HG02870 (cell line): ENCODE results near the gene ZBTB11.
A peak's percentile ranks its signal among the peaks of the same experiment; 100 is the strongest.
"Not testable (repeated sequence)": the region's sequence is repeated elsewhere in the genome, so short reads cannot be mapped to it uniquely, and the experiment has no call there.

Source experiments
- ATAC-seq: cut with Tn5 transposase; IDR thresholded peaks from one replicate; pipeline ENCODE4 v1.9.1; 2021; ENCODE audit warnings: mild to moderate bottlenecking, moderate library complexity; ENCODE audit not compliant: unreplicated experiment

Gene ZBTB11, protein sequence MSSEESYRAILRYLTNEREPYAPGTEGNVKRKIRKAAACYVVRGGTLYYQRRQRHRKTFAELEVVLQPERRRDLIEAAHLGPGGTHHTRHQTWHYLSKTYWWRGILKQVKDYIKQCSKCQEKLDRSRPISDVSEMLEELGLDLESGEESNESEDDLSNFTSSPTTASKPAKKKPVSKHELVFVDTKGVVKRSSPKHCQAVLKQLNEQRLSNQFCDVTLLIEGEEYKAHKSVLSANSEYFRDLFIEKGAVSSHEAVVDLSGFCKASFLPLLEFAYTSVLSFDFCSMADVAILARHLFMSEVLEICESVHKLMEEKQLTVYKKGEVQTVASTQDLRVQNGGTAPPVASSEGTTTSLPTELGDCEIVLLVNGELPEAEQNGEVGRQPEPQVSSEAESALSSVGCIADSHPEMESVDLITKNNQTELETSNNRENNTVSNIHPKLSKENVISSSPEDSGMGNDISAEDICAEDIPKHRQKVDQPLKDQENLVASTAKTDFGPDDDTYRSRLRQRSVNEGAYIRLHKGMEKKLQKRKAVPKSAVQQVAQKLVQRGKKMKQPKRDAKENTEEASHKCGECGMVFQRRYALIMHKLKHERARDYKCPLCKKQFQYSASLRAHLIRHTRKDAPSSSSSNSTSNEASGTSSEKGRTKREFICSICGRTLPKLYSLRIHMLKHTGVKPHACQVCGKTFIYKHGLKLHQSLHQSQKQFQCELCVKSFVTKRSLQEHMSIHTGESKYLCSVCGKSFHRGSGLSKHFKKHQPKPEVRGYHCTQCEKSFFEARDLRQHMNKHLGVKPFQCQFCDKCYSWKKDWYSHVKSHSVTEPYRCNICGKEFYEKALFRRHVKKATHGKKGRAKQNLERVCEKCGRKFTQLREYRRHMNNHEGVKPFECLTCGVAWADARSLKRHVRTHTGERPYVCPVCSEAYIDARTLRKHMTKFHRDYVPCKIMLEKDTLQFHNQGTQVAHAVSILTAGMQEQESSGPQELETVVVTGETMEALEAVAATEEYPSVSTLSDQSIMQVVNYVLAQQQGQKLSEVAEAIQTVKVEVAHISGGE

GRCh38 chr3:101676765-101677435, at the start of gene ZBTB11:
ZBTB11 (minus strand) TSS chr3:101677132; CDS start chr3:101676914, 218 bp downstream.
- peak; percentile 63 for ATAC-seq

DNA sequence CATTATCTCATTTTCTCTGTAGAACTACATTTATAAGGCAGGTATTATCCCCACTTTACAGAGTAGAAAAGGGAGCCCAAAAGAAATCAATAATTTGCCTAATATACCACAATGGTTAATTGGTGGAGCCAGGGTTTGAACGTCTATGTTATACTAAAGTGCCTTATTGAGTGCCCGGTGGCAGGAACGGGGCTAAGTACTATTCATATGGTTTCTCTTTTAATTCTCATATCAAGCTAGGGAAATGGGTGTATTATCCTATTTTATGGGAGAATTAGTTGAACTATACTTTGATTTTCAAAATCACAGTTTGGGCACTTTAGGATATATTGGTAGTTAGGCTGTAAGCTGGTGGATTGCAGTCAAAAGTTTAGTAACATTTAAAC, 49.0 kb upstream of the ZBTB11 start:
- ATAC-seq, result no peak

GRCh38 chr3:101725194-101725889, 48.4 kb upstream of the ZBTB11 start:
- peak; percentile 4 for ATAC-seq

DNA sequence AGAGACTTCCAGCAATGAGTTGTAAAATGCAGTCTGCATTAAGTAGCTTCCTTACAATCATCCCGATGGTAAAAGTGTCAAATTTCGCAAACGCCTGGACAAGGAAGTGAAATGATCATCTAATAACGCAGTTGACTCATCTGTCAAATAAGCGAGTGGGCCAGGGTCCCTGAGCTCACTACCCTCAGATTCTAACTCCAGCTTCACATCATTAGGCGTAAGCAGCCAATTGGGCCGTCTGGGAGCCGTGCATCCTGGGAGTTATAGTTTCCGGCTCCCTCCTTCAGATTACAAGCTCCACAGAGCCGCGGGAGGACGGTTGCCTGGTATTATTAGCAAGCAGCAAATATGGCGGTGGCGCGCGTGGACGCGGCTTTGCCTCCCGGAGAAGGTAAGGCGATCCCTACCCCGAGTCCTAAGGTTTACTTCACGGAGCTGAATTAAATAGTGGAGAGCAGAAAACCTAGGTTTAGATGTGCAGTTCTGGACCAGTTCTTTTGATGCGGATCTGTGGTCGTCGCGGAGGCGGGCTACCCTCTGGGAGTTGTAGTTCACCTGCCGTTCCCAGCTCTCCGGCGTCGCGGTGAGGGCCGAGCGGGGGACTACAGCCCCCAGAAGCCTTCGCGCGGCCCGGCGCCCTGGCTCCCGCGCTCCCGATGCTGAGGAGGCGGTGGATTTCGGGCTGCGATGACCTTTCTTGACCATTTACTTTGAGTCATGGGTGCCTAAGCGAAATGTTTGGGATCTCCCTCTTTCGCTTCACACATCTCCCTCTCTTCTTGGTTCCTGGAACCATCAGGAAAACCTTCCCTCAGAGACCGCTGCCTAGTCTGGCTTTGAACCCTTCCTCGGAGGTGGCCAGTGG, 47.6 kb upstream of the ZBTB11 start, which contains the start of gene CEP97:
TSS of gene CEP97 (plus strand) at position 286 of the 865 bp plus-strand sequence. CDS start at position 349, 63 bp downstream.
- ATAC-seq, result peak; percentile 83

- ATAC-seq, result peak; percentile 41
These were observed 45.7 kb upstream of the ZBTB11 start for GRCh38 chr3:101722394-101723173.

DNA sequence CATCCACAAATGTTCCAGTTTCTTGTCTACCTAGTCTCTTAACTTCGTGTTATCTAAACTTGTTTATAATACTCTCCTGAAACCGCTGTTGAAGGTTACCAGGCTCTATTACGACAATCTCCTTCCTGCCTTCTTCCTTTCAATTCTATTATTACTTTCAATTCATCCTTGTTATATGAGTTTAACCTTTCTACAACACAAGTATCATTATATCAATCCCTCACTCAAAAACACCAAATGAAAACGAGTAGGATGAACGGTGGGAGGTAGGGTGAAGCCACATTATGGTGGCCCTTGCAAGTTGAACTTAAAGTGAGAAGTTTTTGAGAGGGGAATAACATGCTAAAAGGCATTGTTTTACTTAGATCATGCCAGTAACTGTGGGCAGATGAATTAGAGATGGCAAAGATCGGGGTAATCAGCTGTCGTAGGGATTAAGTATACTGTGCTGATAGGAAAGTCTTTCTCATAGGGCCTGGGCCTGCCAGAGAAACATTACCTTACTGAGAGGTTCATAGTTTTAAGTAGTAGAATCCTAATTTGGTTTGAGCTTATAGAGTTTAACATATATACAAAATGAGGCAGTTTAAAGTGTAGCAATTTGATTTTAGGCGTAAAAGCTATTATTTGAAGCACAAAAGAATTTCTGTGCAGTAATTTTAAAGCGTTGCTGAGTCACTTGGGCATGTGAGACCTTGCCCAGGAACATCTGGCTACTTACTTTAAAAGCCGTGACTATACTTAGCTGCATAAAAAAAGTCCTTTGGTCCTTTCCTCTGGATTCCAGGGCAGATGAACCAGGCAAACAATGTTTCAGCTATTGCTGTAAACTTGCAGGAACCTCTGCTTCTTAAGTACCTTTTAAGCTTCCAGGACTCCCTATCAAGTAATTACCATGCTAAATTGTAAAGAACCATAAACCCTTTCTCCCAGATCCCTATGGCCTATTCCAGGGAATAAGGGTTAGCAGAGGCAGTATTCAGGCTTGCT, 44.2 kb upstream of the ZBTB11 start:
- no peak for ATAC-seq

- no peak for ATAC-seq
These were observed 42.8 kb upstream of the ZBTB11 start for GRCh38 chr3:101719604-101720185.

- no peak for ATAC-seq
These were observed 41.5 kb upstream of the ZBTB11 start for GRCh38 chr3:101718455-101718854.

DNA sequence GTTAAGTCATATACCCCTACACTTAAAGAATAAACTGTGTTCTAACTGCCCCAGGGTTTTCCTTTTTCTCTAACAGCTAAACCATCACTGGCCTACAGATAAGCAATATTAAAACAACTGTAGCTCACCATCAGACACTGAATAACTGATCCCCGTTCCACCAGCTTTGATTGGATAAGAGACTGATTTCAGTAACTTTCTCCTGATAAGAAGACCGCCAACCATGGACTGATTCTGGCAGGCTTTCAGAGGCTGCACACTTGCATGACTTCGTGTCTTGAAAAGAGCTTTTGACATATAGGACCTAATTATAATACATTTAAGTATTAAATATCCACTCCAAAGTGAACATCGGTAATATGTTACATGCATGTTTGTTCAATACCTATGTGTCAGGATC, 32.2 kb upstream of the ZBTB11 start:
- no peak for ATAC-seq

DNA sequence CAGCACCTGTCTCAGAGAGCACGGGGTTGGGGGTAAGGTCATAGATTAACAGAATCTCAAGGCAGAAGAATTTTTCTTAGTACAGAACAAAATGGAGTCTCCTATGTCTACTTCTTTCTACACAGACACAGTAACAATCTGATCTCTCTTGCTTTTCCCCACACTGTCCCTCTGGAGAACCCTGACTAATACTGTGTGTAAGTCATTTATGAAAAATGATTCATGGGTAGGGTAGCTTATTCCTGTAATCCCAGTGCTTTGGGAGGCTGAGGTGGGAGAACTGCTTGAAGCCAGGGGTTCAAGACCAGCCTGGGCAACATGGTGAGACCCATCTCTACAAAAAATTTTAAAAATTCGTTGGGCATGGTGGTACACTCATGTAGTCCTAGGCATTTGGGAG, 27.7 kb upstream of the ZBTB11 start:
- ATAC-seq, result not testable (repeated sequence)

- ATAC-seq, result no peak
These were observed 26.2 kb upstream of the ZBTB11 start for GRCh38 chr3:101703169-101703568.

GRCh38 chr3:101702726-101703125, 25.8 kb upstream of the ZBTB11 start:
- no peak for ATAC-seq

- ATAC-seq, result no peak
These were observed 25.0 kb upstream of the ZBTB11 start for GRCh38 chr3:101701696-101702634.

- no peak for ATAC-seq
These were observed 18.9 kb upstream of the ZBTB11 start for GRCh38 chr3:101695779-101696372.

DNA sequence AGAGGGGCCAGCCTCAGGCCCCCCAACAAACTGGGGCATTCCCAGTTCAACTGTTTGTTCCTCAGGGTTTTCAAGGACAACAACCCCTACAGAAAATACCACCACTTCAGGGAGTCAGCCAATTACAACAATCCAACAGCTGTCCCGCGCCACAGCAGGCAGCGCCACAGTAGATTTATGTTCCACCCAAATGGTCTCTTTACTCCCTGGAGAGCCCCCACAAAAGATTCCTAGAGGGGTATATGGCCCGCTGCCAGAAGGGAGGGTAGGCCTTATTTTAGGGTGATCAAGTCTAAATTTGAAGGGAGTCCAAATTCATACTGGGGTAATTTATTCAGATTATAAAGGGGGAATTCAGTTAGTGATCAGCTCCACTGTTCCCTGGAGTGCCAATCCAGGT, 17.9 kb upstream of the ZBTB11 start:
- ATAC-seq, result not testable (repeated sequence)
